CD4-positive, alpha-beta T cell treated with Interleukin-4 for 4 hours (primary cell): ENCODE data around the gene ASB4.
"Not testable (repeated sequence)": the region's sequence is repeated elsewhere in the genome, so short reads cannot be mapped to it uniquely, and the experiment has no call there.

Experiments
- DNase-seq: peaks from one replicate; pipeline ENCODE4 v3.0.0-alpha.2; 2020

The ASB4 gene

DNA sequence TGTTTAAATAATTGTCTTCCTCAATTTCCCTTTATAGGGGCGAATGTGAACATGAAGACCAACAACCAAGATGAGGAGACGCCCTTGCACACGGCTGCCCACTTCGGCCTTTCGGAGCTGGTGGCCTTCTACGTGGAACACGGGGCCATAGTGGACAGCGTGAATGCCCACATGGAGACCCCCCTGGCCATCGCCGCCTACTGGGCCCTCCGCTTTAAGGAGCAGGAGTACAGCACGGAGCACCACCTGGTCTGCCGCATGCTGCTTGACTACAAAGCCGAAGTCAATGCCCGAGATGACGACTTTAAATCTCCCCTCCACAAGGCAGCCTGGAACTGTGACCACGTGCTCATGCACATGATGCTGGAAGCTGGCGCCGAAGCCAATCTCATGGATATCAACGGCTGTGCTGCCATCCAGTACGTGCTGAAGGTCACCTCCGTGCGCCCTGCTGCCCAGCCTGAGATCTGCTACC is 42.1 kb downstream of the ASB4 start:
- DNase-seq, result no peak

DNA sequence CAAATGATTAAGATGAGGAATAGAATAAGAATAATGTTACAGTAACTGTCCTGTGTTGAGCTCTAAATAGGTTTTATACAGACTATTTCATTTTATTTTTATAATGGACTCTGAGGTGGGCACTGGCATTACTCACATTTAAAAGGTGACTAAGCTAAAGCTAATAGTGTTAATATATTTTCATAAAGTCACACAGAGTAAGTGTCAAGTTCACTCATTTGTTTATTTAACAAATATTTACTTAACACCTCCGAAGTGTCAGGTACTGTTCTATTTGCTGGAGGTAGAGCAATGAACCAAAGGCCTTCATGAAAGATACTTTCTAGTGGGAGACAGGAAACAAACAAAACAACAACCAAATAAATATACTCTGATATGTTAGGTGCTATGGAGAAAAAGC is 44.0 kb downstream of the ASB4 start:
- DNase-seq, result no peak

DNA sequence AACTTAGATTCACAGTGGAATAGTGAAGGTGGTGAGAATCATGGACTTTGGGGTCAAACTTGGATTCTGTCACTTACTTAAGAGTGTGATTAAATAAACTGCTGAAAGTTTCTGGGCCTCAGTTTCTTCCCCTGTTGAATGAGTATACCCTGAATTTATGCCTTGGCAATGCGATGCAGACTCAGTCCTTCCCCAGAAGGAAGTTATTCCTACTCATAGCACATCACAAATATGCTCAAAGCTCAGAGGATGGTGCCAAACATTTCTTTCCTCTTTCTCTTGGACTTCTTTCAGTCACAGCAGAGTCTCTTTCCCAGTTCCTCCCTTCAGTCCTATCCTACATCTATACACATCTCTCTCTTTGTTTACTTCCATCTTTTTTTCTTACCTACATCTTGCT is 45.1 kb downstream of the ASB4 start:
- no peak for DNase-seq

GRCh38 chr7:95531605-95532219 is 46.0 kb downstream of the ASB4 start:
- DNase-seq, result no peak

DNA sequence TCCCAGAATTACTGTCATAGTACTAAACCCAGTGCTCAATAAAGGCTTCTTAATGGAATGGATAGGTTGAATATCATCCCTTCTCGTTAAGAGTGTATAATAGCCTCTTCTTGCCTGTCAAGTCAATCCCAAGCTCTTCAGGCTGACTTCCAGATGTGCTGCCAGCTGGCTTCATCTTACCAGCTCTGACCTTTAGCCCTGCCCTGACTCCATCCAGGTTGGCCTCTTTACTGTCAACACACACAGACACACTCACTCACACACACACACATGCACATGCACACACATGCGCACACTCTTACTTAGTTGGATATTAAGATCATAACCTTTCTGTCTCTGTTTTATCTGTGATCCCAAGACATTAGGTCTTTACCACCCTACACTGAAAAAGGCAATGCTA is 49.1 kb downstream of the ASB4 start:
- DNase-seq, result no peak

- DNase-seq, result no peak
Observed at GRCh38 chr7:95535662-95536061, 49.9 kb downstream of the ASB4 start.

DNA sequence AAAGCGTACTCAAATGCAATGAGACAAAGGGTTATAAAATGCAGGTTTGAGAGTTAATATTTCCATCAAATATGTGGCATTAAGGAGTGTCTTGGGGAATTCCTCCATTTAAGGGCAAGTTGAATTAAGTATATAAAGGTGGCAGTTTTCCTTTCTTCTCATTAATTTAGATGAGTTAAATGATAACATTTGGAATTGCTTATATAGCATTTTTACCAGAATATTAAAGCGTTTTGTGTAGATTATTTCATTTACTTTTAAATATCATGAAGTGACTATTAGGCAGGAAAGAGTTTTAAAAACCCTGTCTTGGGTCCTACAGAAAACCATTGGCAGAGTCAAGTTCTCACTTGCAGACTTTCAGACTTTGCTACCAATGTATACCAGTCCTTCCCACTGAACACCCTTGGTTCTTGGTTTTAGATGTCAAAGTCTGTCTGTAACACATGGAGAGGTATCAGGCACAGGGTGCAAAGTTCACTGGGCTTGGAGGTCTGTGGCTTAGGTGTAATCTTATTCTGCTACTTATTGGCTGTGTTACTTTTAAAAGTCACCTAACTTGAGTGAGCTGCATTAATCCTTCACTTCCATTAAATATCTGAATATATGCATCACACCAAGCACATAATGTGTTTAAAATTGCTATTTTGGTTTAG is 51.0 kb downstream of the ASB4 start:
- DNase-seq, result no peak

- no peak for DNase-seq
Observed at GRCh38 chr7:95537468-95537867, 51.7 kb downstream of the ASB4 start.

DNA sequence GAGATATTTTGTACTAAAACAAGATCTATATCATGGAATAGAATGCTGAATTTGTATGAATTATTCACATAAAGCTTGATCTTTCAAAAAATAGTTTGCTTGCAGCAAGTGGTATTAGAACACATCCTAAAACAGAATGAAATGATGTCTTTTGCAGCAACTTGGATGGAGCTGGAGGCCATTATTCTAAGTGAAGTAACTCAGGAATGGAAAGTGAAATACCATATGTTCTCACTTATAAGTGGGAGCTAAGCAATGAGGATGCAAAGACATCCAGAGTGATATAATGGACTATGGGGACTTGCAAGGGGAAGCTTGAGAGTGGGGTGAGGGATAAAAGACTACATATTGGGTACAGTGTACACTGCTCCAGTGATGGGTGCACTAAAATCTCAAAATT is 53.7 kb downstream of the ASB4 start:
- no peak for DNase-seq

GRCh38 chr7:95540366-95540765 is 54.6 kb downstream of the ASB4 start:
- DNase-seq, result no peak

DNA sequence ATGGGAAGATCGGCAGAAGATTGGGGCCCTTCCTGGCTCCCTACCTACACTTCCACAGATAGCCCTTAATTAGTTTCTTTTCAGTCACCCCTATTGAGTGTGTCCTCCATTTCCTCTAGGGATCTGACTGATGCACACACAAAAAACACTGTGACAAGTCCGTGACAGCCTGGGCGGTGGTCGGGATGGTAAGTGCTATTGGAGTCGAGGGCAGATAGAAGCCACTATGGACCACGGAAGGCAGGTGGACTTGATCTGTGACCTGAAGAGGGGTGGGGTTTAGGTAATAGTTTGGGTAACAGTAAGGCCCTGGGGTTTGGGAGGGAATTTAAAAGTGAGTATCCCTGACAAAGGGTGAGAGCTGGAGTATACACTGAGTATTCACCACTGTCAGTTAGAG is 57.6 kb downstream of the ASB4 start:
- no peak for DNase-seq

GRCh38 chr7:95544171-95544570 is 58.4 kb downstream of the ASB4 start:
- no peak for DNase-seq

GRCh38 chr7:95545007-95545615 is 59.4 kb downstream of the ASB4 start:
- DNase-seq, result no peak

GRCh38 chr7:95545673-95546072 is 59.9 kb downstream of the ASB4 start:
- no peak for DNase-seq

DNA sequence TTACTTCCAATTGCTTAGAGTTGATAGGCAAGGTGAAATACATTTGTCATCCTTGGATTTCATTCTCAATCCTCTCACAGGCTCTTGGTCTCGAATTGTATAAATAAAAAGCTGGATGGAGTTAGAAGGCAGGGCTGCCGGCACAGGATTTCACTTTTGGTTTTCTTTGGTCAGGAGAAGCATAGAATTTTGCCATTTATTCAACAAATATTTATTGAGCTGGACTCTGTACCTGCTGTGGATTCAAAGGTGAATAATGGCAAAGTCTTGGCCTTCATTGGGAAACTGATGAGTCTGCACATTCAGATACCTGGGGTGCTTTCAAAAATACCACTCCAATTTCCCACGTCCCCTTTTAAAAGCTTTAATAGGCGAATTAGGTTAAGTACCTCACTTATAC is 60.9 kb downstream of the ASB4 start:
- DNase-seq, result no peak

DNA sequence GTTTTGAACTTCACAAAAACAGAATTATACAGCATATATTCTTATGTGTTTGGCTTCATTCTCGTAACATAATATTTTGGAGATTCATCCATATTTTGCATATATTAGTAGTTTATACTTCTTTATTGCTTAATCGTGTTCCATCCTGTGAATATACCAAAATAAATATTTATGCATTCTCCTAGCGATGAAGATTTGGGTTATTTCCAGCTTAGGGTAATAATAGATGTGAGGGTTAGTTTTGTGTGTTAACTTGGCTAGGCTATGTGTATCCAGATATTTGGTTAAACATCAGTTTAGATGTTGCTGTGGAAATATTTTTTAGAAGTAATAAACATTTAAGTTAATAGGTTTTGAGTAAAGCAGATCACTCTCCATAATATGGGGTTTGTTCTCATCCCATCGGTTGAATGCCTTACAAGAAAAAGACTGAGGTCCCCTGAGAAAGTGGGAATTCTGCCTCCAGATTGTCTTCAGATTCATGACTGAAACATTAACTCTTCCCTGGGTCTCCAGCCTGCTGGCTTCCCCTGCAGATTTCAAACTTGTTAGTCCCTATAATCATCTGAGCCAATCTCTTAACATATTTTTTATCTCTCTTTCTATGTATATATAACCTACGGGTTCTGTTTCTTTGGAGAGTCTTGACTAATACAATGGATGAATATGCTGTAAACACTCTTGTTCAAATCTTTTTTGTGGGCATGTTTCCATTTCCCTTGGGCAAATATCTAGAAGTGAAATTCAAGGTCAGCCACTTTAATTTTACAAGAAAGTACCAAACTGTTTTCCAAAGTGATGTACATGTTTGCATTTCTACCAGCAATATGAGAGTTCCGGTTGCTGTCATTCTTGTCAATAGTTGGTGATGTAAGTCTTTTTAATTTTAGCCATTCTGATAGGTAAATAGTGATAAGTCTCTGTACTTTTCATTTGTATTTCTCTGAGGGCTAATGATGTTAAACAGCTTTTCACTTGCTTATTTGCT is 61.9 kb downstream of the ASB4 start:
- DNase-seq, result no peak

DNA sequence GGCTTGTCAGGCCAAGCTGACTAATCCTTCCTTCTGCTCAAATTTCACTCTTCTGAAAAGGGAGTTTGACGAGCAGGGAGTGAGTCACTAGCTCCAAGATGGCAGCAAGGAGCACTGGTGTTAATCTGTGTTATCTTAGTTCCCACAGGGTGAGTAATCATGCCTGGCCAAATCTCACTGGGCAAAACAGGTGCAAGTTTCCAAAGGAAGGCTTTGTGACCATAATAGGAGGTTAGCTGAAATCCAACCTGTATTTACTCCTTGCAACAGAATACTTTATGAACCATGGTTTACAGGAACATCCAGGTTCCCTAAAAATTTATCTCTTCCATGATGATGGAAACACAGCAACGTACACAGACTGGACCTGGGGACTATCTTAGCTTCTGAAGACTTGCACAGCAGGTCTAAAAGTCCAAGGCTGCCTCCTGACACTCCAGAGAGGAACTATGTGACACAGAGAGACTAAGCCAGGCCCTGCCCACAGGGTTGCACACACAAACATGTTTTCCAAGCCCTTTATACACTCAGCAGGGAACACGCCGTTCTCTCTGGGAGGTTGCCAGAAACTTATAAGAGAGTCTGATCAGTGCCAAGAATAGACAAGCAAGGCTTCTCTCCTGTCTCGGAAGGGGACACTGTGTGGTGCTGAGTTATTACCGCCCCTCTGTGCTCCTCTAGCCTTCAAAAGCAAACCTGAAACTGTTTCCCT is 64.2 kb downstream of the ASB4 start:
- no peak for DNase-seq

- DNase-seq, result no peak
Observed at GRCh38 chr7:95550546-95550945, 64.8 kb downstream of the ASB4 start.

GRCh38 chr7:95552010-95552926 is 66.5 kb downstream of the ASB4 start:
- not testable (repeated sequence) for DNase-seq

GRCh38 chr7:95553939-95554338 is 68.2 kb downstream of the ASB4 start:
- DNase-seq, result no peak

- DNase-seq, result no peak
Observed at GRCh38 chr7:95556777-95557176, 71.0 kb downstream of the ASB4 start.
